Subcutaneous adipose tissue (tissue), 4 donors: Measurements from ENCODE around the gene GNPDA2. TPM values are rescaled to one million over a fixed set of nuclear protein-coding genes. Genes with fewer than 3 reads are reported as not detected.

ENCODE experiments used
- total RNA-seq, 4 donors: library from RNA; depleted of rRNA; stranded (reverse); fragments of >200 nt; gene quantifications; one replicate each; pipeline ENCODE4 v1.1.0, GENCODE V29; 2016
- TF ChIP-seq, protein P1 (sequence below): fragments of 450-650 bp; IDR thresholded peaks from one replicate; pipeline ENCODE4 v1.5.1; 2016; ENCODE audit warnings: low read depth, mild to moderate bottlenecking, control low read depth, antibody characterized with exemption, moderate library complexity

Gene GNPDA2
- total RNA-seq, 4 donors from 2014 or later, result 9.6 to 14.6 (median 12.8) TPM

DNA sequence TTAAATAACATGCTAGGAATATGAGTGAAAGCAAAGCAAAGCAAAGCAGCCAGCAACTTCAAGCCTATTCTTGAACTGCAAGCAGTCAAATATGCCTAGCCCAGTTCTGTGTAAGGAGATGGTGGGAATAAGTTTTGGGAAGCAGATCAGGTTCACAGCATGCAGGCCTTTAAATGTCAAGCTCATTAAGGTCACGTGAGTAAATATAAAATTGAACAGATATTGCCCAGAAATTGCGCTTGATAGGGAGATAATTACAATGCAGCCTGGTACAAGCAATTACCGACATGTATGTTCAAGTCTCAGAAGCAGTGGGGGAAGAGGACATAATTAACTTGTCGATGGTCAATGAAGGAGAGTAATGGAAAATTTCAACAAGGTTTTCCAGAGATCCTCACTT lies 6.0 kb downstream of the GNPDA2 start:
- TF ChIP-seq, protein P1, sequence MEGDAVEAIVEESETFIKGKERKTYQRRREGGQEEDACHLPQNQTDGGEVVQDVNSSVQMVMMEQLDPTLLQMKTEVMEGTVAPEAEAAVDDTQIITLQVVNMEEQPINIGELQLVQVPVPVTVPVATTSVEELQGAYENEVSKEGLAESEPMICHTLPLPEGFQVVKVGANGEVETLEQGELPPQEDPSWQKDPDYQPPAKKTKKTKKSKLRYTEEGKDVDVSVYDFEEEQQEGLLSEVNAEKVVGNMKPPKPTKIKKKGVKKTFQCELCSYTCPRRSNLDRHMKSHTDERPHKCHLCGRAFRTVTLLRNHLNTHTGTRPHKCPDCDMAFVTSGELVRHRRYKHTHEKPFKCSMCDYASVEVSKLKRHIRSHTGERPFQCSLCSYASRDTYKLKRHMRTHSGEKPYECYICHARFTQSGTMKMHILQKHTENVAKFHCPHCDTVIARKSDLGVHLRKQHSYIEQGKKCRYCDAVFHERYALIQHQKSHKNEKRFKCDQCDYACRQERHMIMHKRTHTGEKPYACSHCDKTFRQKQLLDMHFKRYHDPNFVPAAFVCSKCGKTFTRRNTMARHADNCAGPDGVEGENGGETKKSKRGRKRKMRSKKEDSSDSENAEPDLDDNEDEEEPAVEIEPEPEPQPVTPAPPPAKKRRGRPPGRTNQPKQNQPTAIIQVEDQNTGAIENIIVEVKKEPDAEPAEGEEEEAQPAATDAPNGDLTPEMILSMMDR, result no peak

DNA sequence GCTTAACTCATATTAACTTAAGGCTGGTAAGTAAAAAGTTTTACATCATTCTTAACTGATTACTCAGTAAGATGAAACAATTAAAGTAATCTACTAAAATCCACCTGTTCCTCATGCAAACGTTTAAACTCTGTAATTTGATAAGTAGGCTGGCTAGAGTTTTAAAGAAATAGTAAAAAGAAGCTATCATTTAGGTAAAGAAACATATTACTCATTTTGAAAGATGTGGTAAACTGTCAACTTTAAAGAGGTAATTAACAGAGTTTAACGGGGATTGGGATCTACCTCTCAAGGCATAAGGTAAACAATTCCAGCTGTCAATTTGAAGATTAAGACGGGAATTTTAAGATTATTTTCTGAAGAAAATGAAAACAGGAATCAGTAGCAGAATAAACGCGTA lies 9.8 kb downstream of the GNPDA2 start:
- TF ChIP-seq, protein P1, result no peak

DNA sequence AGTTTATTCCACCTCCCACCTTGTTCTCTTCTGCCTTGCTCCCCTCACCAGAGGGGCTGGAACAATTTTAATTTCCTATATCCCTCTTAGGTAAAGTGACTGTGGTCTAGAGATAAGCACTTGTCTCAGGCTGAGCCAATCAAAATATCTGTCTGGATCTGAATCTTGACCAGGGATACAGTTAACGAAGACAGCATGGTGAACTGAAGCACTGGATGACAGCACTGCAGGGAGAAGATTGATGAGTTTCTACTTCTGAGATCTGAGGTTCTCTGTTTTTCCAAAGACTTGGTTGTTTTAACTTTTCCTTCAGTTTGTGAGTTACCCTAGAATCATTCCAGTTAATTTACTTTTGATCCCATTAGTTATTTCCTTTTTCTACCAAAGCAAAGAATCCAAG lies 13.2 kb downstream of the GNPDA2 start:
- TF ChIP-seq, protein P1, result no peak

DNA sequence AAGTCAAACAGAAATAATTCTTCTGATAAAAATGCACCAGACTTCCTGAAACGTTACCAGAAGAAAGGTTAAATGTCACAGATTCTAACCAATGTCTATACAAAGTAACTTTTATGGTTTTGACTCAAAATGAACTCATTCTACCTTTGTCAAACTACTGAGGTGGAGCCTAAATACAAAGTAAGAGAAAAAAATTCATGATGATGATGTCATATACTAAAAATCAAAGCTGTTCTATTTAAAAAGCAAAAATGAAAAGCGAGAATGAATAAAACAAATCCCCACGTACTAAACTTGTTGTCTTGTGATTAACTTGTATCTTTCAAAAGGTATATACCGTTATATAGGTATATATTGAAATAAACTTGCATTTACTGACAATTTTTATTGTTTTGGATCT lies 21.7 kb downstream of the GNPDA2 start:
- TF ChIP-seq, protein P1, result no peak

DNA sequence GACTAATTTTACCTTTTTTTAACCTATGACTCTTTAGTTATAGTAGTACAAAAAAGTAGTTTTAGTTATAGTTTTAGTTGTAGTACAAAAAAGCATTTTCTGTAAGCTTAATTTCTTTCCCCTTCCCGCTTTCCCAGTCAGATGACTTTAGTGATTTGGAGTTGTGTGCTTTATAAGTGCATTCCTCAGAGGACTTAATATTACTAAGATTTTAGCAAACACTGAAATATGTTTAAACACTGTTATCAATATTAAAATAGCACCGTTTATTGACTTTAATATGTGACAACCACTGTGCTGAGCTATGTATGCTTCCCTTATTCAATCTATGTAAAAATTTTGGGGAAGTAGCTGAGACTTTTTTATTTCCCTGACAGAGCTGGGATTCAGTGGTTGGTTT lies 25.3 kb downstream of the GNPDA2 start:
- TF ChIP-seq, protein P1, result no peak

DNA sequence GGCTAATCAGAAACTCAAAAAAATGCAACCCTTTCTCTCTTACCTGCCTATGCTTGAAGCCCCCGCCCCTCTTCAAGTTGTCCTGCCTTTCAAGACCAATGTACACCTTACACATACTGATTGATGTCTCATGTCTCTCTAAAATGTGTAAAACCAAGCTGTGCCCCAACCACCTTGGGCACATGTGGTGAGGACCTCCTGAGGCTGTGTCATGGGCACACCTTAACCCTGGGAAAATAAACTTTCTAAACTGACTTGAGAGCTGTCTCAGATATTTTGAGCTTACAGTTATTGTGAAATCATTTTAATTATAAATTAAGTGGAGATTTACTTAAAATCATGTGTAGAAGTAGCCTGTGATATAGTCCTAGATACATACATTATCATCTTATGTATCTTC lies 25.9 kb downstream of the GNPDA2 start:
- TF ChIP-seq, protein P1, result no peak

DNA sequence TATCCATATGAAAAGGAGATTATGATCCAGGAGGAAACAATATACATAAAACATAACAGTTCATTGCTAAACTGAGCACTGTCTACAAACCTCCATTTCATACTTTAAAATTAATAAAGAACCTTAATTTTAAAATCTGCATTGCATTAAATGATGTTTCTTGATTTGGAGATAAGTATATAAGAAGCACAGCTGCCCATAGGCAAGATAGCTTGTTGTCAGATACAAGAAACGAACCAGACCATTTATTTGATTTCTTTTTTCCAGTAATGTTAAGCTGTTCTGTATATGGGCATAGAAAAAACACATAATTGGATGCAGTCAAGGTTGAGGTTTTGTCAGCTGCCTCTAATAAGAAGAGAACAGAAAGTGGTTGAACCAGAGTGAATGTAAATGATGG lies 41.7 kb downstream of the GNPDA2 start:
- TF ChIP-seq, protein P1, result no peak
